Measurements from ENCODE around the gene ZDHHC20. TPM values are rescaled to one million over a fixed set of nuclear protein-coding genes. Genes with fewer than 3 reads are reported as not detected.

Gene ZDHHC20
- total and polyA plus RNA-seq, 2 of the 4 experiments (the other 2 are of a cell fraction) = 16.1 to 72.4 TPM

DNA sequence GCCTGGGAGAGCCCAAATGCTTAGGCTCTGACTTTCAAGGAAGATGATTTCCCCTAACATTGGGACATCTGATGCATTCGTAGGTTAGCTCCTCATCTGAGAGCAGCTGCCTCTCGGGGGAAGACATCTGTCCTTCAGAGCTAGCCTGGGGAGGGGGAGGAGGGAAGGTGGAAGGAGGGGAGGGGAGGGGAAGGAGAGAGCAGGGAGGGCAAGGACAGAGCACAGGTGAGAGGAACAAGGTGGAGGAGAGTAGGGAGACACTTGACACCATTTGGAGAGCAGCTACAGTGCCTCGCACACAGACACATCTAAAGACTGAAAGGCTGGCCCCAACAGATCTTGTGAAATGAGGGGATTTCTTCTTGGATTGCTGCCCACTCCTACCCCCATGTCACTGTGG lies 103.8 kb downstream of the ZDHHC20 start:
- WGBS, 2 experiments (ENCODE audit: extremely low coverage in 2 of 2, insufficient read length in 1 of 2) = 53% methylated on average over 3 of the region's 3 CpGs; no CpG with 5 or more reads in 1 of the 2 experiments
- Histone ChIP-seq H3K27ac (ENCODE audit: insufficient read depth, low read length) (no peak overlapping the region), H2AK5ac (ENCODE audit: low read depth, low read length) (no peak overlapping the region), H2BK15ac (ENCODE audit: low read depth, low read length) (no peak overlapping the region), H4K5ac (ENCODE audit: low read depth, low read length) (no peak overlapping the region), H2AK9ac (replicated peaks; ENCODE audit: low read depth, low read length, poor library complexity) (no peak overlapping the region), H3K4me3 (ENCODE audit: insufficient read depth, low read depth, low read length) (no peak overlapping the region), H4K91ac (ENCODE audit: insufficient read depth, low read depth, low read length) (no peak overlapping the region), H2BK5ac (ENCODE audit: low read depth, low read length, poor library complexity, severe bottlenecking) (no peak overlapping the region), H3K9ac (ENCODE audit: low read depth, low read length) (no peak overlapping the region), H3K18ac (ENCODE audit: low read depth, low read length) (no peak overlapping the region), H2BK20ac (ENCODE audit: low read depth, low read length) (no peak overlapping the region), H3K9me1 (ENCODE audit: insufficient read depth, low read length) (no peaks in the 10 kb centered on the region), H2BK120ac (ENCODE audit: low read depth, low read length) (no peak overlapping the region), H3K4me2 (ENCODE audit: low read depth, low read length) (no peak overlapping the region), H3K23ac (ENCODE audit: low read depth, low read length) (no peak overlapping the region), H3K4ac (ENCODE audit: low read depth, low read length) (no peak overlapping the region), H3K9me3 (ENCODE audit: control insufficient read depth, insufficient read depth, low read length) (no peaks in the 10 kb centered on the region), H3K36me3 (ENCODE audit: control insufficient read depth, insufficient read depth, low read length) (no peaks in the 10 kb centered on the region), H4K8ac (ENCODE audit: low read depth in 2 of 2, low read length in 2 of 2) (no peak overlapping the region), H2AFZ (replicated peaks; ENCODE audit: low read length, poor library complexity) (no peak overlapping the region), H3K56ac (ENCODE audit: extremely low read depth, insufficient read depth, low read length) (no peak overlapping the region), H4K20me1 (ENCODE audit: insufficient read depth, low read length) (no peaks in the 10 kb centered on the region), H3K4me1 (ENCODE audit: control insufficient read depth, insufficient read depth, low read length) (no peaks in the 10 kb centered on the region), H3K14ac (replicated peaks; ENCODE audit: low read depth, low read length) (no peak overlapping the region), H3K27me3 (ENCODE audit: control insufficient read depth, insufficient read depth, low read length) (peaks cover 5% of the 10 kb centered on the region), H3K79me1 (ENCODE audit: low read depth in 1 of 2, low read length in 2 of 2) (no peaks in the 10 kb centered on the region)
- intact Hi-C loops (cut with micrococcal nuclease) (no loop called here), in situ Hi-C loops (cut with MboI; ENCODE audit: low sequenced_read_pairs) (no loop called here), dilution Hi-C loops (cut with HindIII; ENCODE audit: low sequenced_read_pairs, unreplicated experiment) (no loop called here)
- CTCF ChIA-PET = no interaction called here
- TF ChIP-seq FOS (IDR thresholded peaks at IDR 0.05; ENCODE audit: low read depth, low read length) (no peak), MAZ (IDR thresholded peaks at IDR 0.05; ENCODE audit: borderline replicate concordance, low read depth, low read length) (no peak), CHD1 (IDR thresholded peaks at IDR 0.05; ENCODE audit: low read depth, low read length) (no peak), RAD21 (IDR thresholded peaks at IDR 0.05; ENCODE audit: low read length) (no peak), MXI1 (IDR thresholded peaks at IDR 0.05; ENCODE audit: borderline replicate concordance, low read depth, low read length) (no peak), RCOR1 (IDR thresholded peaks at IDR 0.05; ENCODE audit: insufficient replicate concordance, low read length) (no peak), RFX5 (IDR thresholded peaks at IDR 0.05; ENCODE audit: low read depth, low read length) (no peak), CEBPB (IDR thresholded peaks at IDR 0.05; ENCODE audit: low read depth, low read length) (no peak), NFE2L2 (IDR thresholded peaks at IDR 0.05; ENCODE audit: low read depth, low read length) (no peak), BHLHE40 (IDR thresholded peaks at IDR 0.05; ENCODE audit: low read depth, low read length) (no peak), MAFK (IDR thresholded peaks at IDR 0.05; ENCODE audit: low read depth, low read length) (no peak), SMC3 (IDR thresholded peaks at IDR 0.05; ENCODE audit: low read depth, low read length) (no peak), POLR2A (IDR thresholded peaks at IDR 0.05; ENCODE audit: low read depth, low read length) (no peak)
- TF ChIP-seq, protein P1, sequence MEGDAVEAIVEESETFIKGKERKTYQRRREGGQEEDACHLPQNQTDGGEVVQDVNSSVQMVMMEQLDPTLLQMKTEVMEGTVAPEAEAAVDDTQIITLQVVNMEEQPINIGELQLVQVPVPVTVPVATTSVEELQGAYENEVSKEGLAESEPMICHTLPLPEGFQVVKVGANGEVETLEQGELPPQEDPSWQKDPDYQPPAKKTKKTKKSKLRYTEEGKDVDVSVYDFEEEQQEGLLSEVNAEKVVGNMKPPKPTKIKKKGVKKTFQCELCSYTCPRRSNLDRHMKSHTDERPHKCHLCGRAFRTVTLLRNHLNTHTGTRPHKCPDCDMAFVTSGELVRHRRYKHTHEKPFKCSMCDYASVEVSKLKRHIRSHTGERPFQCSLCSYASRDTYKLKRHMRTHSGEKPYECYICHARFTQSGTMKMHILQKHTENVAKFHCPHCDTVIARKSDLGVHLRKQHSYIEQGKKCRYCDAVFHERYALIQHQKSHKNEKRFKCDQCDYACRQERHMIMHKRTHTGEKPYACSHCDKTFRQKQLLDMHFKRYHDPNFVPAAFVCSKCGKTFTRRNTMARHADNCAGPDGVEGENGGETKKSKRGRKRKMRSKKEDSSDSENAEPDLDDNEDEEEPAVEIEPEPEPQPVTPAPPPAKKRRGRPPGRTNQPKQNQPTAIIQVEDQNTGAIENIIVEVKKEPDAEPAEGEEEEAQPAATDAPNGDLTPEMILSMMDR (conservative IDR thresholded peaks at IDR 0.05; ENCODE audit: low read depth, low read length) = no peak
- TF ChIP-seq, protein P2, sequence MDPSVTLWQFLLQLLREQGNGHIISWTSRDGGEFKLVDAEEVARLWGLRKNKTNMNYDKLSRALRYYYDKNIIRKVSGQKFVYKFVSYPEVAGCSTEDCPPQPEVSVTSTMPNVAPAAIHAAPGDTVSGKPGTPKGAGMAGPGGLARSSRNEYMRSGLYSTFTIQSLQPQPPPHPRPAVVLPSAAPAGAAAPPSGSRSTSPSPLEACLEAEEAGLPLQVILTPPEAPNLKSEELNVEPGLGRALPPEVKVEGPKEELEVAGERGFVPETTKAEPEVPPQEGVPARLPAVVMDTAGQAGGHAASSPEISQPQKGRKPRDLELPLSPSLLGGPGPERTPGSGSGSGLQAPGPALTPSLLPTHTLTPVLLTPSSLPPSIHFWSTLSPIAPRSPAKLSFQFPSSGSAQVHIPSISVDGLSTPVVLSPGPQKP (IDR thresholded peaks at IDR 0.05; ENCODE audit: borderline replicate concordance, low read depth, low read length) = no peak
- TF ChIP-seq, protein P3, sequence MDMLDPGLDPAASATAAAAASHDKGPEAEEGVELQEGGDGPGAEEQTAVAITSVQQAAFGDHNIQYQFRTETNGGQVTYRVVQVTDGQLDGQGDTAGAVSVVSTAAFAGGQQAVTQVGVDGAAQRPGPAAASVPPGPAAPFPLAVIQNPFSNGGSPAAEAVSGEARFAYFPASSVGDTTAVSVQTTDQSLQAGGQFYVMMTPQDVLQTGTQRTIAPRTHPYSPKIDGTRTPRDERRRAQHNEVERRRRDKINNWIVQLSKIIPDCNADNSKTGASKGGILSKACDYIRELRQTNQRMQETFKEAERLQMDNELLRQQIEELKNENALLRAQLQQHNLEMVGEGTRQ (IDR thresholded peaks at IDR 0.05; ENCODE audit: low read depth, low read length) = no peak
- POLR2A ChIA-PET (ENCODE audit: unreplicated experiment) = no interaction called here
- no TSS peak for BruUV-seq (replicated peaks)
- ATAC-seq (ENCODE audit: low read depth) = no peak
- DNase-seq = no peak
